GM21786 (cell line): Measurements from ENCODE around the gene CNBD2.
A peak's percentile ranks its signal among the peaks of the same experiment; 100 is the strongest.
"Not testable (repeated sequence)": the region's sequence is repeated elsewhere in the genome, so short reads cannot be mapped to it uniquely, and the experiment has no call there.

Experiments
- ATAC-seq: cut with Tn5 transposase; IDR thresholded peaks from one replicate; pipeline ENCODE4 v1.9.1; 2021; ENCODE audit not compliant: unreplicated experiment

CNBD2 gene

GRCh38 chr20:35967979-35968640 is at the start of gene CNBD2:
TSS of gene CNBD2 (plus strand) at chr20:35968590. CDS start at chr20:35968763, 173 bp downstream.
- no peak for ATAC-seq

GRCh38 chr20:35920523-35920922 is 47.9 kb upstream of the CNBD2 start:
- no peak for ATAC-seq

GRCh38 chr20:35929301-35929700 is 39.1 kb upstream of the CNBD2 start:
- ATAC-seq, result no peak

GRCh38 chr20:35934050-35934449 is 34.3 kb upstream of the CNBD2 start:
- no peak for ATAC-seq

GRCh38 chr20:35939264-35939663 is 29.1 kb upstream of the CNBD2 start:
- no peak for ATAC-seq

- no peak for ATAC-seq
Observed at GRCh38 chr20:35941620-35942019, 26.8 kb upstream of the CNBD2 start.

- no peak for ATAC-seq
Observed at GRCh38 chr20:35942243-35942642, 26.1 kb upstream of the CNBD2 start.

- ATAC-seq, result no peak
Observed at GRCh38 chr20:35947489-35947888, 20.9 kb upstream of the CNBD2 start.

- no peak for ATAC-seq
Observed at GRCh38 chr20:35947907-35948306, 20.5 kb upstream of the CNBD2 start.

GRCh38 chr20:35950093-35950492 is 18.3 kb upstream of the CNBD2 start:
- no peak for ATAC-seq

GRCh38 chr20:35952080-35952479 is 16.3 kb upstream of the CNBD2 start:
- not testable (repeated sequence) for ATAC-seq

GRCh38 chr20:35952480-35953386 is 15.7 kb upstream of the CNBD2 start:
- no peak for ATAC-seq

- ATAC-seq, result peak; percentile 16
Observed at GRCh38 chr20:35953387-35954199, 14.8 kb upstream of the CNBD2 start.

- ATAC-seq, result peak; percentile 86
Observed at GRCh38 chr20:35954200-35954906, 14.0 kb upstream of the CNBD2 start, which contains the start of gene SCAND1. TSS of gene SCAND1 (minus strand) at chr20:35954502. CDS start at chr20:35954284, 218 bp downstream.

GRCh38 chr20:35954907-35955251 is 13.5 kb upstream of the CNBD2 start:
- no peak for ATAC-seq

GRCh38 chr20:35956616-35957015 is 11.8 kb upstream of the CNBD2 start:
- no peak for ATAC-seq

- not testable (repeated sequence) for ATAC-seq
Observed at GRCh38 chr20:35959291-35959690, 9.1 kb upstream of the CNBD2 start.

GRCh38 chr20:35963878-35964277 is 4.5 kb upstream of the CNBD2 start:
- ATAC-seq, result no peak

- ATAC-seq, result no peak
Observed at GRCh38 chr20:35968930-35969329, 540 bp downstream of the CNBD2 start.

- no peak for ATAC-seq
Observed at GRCh38 chr20:35971981-35972380, 3.6 kb downstream of the CNBD2 start.

- no peak for ATAC-seq
Observed at GRCh38 chr20:35972462-35972861, 4.1 kb downstream of the CNBD2 start.
